ENCODE results near the gene PHETA1.

Gene PHETA1, protein sequence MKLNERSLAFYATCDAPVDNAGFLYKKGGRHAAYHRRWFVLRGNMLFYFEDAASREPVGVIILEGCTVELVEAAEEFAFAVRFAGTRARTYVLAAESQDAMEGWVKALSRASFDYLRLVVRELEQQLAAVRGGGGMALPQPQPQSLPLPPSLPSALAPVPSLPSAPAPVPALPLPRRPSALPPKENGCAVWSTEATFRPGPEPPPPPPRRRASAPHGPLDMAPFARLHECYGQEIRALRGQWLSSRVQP

DNA sequence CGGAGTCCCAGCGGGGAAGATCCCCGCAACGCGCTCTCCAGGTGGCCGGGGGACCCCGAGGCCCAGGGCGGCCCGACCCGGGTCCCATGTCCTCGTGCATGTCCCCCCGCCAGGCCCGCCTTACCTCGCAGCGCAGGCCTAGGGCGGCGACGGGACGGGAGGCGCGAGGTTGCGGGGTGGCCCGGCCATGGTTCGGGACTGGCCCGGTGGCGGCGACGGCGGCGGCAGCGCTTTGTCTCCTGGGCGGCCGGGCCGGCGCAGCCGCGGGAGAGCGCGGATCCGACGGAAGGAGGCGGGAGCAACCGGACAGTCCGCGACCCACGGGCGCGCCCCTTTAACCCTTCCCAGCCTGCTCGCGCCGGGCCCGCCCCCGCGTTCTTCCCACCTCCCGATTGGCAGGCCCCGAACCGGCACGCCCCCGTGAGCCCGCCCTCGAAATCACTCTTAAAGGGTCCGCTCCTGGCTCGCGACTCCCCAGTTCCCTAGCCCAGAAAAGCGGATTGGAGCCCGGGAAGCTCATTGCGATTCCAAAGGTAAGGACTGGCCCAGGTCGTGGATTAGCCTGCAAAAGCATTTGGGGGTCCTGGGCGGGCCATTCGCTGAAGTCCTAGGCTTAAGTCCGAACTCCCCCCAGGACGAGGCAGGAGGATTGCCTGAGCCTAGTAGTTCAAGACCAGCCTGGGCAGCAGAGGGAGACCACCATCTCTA lies at the start of gene PHETA1:
Gene PHETA1 (minus strand): TSS at position 308 of the 708 bp plus-strand sequence. CDS start 5,668 bp downstream, outside the sequence.
- peak; percentile 87 for DNase-seq

DNA sequence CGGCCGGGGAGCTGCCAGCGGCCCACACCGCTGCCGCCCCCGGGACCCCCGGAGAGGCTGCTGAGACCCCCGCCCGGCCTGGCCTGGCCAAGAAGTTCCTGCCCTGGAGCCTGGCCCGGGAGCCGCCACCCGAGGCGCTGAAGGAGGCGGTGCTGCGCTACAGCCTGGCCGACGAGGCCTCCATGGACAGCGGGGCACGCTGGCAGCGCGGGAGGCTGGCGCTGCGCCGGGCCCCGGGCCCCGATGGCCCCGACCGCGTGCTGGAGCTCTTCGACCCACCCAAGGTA lies 49.6 kb upstream of the PHETA1 start:
- no peak for DNase-seq

DNA sequence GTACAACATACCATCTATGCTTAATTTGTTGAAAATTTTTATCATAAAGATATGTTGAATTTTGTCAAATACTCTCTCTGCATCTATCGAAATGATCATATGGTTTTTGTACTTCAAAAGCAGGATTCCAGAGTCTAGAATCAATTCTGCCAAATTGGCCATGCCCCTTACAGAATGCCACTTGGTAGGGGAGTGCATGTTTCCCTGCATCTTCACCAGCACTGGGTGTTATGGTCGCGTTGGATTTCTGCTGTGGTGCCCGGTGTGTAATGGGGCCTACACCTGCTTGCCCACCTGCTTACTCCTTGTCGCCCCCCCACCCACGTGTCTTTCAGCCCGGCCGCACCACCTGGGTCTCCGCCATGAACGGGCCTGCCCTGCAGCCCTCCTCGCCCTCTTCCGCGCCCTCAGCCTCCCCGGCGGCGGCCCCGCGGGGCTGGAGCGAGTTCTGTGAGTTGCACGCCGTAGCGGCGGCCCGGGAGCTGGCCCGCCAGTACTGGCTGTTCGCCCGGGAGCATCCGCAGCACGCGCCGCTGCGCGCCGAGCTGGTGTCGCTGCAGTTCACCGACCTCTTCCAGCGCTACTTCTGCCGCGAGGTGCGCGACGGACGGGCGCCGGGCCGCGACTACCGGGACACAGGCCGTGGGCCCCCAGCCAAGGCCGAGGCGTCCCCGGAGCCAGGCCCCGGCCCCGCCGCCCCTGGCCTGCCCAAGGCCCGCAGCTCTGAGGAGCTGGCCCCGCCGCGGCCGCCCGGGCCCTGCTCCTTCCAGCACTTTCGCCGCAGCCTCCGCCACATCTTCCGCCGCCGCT lies 49.1 kb upstream of the PHETA1 start:
- DNase-seq = no peak

DNA sequence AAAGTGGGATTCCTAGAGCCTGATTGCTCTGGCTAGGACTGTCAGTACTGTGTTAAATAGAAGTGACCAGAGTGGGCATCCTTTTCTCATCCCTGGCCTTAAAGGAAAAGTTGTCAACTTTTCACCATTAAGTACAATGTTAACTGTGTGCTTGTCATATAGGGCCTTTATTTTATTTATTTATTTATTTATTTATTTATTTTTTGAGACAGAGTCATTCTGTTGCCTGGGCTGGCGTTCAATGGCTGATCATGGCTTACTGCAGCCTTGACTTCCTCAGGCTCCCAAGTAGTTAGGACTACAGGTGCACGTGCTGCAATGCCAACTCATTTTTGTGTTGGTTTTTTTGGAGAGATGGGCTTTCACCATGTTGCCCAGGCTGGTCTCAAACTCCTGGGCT lies 48.4 kb upstream of the PHETA1 start:
- DNase-seq = no peak

DNA sequence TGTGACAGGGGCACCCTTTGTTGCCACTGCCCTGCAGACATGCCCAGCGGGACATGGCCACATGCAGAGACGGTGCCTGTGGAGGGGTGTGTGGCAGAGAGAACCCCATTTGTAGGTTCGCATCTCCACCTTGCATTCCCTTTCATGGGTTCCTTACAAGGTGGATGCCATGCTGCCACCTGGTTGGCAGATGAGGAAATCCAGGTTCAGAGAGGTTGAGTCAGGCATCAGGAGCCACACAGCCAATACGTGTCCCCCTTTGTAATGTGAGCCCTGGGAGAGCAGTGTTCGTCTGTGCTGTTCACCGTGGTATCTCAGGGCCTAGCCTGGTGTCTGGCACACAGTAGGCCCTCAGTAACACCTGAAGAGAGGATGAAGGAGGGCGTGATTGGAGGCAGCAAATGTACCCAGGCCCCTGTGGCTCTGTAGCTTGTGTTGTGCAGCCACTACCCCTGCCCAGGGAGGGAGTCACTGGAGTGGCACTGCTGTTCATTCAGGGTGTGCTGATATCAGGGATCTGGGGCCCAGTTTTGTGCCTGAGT lies 45.9 kb upstream of the PHETA1 start:
- DNase-seq = no peak

DNA sequence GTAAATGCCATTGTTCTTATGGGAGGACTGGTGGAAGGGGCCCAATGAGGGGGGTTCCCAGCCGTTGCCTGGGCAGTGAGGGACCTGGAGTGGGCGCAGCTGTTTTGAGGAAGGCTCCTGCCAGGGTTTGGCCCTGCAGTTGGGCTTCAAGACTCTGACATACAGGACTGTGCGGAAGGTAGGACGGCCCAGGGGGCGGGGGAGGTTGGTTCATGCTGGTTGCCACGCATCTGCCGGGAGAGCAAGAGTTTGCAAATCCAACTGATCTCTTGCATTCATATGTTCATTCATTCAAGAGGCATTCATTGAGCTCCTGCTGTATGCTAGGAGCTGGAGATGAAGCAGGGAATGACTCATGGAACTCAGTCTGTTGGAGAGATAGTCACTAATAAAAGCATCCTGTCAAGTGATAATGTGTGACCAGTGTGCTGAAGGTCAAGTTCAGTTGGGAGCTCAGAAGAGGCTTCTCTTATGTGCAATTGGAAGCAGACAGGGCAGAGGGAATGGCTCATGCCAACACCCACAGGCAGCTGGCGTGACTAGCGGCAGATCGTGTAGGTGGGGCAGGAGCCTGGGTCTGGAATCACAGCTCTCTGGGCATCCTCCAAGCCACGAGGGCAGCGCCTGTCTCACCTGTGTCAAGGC lies 44.7 kb upstream of the PHETA1 start:
- no peak for DNase-seq

DNA sequence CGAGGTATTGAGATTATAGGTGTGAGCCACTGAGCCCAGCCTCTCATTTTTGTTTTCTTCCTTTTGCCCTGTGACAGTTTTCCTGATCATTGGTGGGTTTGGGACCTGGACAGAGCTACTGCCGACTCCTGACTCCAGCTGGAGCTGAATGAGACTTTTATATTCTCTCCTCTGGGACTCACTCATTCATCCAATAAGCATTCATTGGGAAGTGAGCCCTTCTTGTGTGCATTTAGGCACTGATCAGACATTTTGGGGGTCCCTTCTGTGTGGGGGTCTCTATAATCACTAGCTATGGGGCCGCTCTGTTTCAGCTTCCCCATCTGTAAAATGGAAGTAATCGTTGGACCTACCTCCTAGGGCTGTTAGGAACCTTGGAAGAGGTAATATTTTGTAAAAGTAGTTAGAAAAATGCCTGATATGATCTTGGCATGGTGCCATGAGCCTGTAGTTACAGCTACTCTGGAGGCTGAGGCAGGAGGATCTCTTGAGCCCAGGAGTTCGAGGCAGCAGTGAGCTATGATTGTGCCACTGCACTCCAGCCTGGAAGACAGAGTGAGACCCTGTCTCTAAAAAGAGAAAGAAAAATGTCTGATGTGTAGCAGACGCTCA lies 44.0 kb upstream of the PHETA1 start:
- DNase-seq = no peak

DNA sequence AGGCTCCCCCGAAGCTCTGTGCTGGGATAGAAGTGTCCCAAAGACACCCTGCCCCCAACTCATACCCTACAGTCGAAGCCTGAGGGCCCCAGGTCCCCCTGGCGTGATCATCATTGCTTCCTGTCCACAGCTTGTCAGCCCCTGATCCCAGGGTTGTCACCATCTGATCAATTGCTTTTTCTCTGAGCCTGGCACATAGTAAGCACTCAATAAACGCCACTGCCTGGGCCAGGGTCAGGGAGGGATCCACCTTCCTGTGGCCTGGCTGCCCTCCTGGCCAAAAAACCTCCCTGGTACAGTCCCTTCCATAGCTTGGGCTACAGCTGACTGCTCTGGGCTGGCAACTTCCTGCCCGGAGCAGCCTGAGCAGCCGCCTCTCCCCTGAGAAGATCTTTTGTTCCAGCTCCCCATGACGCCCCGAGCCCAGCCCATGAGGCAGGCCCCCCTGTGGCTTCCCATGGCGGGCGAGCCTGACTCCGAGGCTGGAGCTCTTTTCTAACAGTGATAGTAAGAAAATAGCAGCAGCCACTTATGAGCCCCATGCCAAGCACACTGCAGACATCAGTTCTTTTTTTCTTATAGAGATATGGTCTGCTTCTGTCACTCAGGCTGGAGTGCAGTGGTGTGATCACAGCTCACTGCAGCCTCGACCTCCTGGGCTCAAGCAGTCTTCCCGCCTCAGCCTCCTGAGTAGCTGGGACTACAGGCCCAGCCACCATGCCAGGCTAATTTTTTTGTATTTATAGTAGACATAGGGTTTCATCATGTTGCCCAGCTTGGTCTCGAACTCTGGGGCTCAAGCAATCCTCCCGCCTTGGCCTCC lies 43.3 kb upstream of the PHETA1 start:
- no peak for DNase-seq

DNA sequence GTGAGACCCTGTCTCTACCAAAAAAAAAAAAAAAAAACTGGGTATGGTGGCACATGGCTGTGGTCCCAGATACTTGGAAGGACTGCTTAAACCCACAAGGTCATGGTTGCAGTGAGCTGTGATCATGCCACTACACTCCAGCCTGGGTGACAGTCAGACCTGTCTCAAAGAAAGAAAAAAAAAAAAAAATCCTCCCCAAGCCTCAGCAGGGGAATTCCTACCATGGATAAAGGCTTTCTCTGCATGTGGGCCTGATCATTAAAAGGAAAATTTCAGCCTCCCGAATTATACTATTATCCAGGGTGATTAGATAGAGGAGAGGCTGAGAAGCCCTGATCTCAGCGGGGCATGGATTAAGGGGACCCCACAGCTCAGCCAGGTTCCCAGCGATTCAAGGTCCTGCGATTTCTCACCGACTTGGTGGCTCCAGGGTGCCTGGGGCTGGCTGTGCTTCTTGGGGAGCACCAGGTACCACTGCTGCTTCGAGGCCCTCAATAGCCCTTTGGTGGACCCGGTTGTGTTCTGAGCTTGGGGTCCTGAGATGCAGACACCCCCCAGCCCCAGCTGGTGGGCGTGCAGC lies 42.4 kb upstream of the PHETA1 start:
- no peak for DNase-seq

DNA sequence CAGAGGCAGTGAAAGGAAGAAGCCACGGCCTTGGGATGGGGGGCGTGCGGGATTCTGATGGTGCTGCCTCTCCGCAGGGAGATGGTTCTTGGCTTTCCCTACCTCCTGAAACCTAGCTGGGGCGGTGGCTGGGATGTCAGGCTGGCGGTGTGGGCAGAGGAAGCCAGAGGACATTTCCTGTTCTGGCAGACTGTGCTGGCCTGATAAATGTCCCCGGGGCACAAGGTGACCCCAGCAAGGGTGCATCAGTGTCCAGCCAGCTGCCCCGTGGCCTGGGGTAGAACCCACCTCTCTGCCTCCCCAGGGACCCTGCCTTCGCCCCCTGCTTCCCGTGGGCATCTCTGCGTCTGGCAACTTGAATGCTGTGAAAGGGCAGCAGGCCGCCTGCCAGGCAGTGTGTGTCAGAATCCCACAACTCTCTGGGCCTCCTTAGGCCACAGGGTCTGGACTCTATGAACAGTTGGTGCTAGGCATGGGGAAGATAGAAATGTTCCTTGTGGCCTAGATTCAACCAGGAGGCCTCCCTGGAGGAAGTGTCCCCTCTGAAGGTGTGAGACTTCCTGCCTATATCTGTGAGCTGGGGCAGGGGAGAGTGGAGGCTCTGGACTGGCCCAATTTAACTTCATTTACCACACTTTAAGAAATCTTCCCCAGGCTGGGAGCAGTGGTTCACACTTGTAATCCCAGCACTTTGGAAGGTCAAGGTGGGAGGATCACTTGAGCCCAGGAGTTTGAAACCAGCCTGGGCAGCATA lies 41.7 kb upstream of the PHETA1 start:
- DNase-seq = no peak

DNA sequence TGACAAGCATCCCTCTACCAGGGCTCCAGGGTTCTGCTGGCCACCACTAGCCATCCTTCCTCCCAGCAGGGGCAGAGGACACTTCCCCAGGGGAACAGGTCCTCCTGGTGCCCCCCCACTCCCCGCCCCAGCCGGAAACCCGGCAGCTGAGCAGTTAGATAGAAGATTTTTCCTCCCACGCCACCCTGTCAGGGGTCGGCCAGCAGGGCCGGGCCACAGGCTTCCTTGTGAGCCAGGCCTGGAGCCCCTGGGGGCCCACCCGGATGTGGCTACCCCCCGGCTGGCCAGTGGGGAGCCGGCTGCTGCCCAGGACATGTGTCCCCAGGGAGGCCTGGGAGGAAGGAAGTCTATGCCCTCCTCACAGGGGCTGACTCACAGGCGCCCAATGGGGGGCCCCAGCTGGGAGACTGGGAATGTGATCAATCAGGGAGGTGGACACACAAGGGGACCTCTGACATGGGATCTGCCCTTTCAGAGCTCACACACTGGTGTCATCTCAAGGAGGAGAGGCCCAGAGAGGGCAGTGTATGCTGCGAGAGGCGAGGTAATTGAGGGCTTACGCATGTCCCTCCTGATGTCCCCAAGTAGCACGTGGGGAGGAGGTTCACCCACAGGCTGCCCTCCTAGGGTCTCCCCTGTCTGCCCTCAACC lies 41.0 kb upstream of the PHETA1 start:
- DNase-seq = no peak

DNA sequence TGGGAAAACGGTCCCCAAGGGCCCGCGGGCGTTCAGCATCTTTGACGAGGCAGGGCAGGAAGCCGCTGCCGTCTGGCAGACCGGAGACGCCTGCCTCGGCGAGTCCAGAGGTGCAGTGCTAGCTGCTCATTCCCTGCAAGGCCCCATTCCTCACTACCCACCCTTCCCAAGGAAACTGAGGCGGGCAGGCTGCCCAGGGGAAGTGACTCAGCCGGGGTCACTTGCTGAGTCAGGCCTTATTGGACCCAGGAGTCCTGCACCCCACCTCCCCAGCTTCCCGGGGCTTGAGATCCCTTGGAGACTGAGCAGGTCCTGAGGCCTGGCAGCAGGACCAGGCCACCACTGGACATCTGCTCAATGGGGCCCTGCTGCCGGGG lies 40.5 kb upstream of the PHETA1 start:
- no peak for DNase-seq

DNA sequence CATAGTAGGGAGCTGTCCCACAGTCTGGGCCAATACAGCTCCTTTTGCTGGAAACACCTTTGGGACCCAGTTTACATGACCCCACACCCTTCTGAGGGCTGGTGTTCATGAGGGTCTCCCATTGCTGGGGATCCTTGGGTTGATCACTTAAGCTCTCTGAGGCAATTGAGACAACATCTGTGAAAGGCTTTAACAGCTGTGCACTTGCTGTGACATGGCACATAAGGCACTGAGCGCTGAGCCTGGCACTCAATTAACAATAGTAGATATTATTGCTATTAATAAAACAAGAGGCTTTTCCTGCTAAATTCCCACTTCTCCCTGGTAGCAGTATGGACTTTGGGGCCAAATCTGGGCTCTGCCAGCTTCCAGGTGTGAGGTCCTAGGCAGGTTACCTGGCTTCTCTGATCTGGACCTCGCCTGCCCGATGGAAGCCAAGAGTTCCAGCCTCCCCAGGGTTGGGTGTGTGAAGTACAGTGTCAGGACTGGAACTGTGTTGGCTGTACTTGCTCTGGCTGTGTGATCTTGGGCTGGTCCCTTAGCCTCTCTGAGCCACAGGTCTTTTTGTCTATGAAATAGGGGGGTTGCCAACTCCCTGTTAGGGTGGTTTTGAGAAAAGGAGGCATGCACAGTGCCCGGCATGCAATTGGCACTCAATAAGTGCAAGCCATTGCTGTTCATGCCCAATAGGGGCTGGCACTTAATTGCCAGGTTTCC lies 39.9 kb upstream of the PHETA1 start:
- DNase-seq = no peak

DNA sequence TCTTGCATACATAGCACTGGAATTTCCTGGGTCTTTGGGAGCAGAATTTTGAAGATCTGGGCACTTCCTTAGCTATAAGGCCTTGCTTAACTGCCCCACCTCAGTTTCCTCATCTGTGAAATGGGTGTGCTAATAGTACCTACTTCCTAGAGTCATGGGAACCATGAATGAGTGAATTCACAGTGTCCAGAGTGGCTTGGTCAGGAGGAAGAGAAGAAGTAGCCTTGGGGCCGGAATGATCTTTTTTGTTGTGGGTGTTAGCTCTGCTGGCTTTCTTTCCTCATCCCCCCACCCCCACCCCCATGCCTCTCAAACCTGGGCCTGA lies 39.2 kb upstream of the PHETA1 start:
- no peak for DNase-seq

DNA sequence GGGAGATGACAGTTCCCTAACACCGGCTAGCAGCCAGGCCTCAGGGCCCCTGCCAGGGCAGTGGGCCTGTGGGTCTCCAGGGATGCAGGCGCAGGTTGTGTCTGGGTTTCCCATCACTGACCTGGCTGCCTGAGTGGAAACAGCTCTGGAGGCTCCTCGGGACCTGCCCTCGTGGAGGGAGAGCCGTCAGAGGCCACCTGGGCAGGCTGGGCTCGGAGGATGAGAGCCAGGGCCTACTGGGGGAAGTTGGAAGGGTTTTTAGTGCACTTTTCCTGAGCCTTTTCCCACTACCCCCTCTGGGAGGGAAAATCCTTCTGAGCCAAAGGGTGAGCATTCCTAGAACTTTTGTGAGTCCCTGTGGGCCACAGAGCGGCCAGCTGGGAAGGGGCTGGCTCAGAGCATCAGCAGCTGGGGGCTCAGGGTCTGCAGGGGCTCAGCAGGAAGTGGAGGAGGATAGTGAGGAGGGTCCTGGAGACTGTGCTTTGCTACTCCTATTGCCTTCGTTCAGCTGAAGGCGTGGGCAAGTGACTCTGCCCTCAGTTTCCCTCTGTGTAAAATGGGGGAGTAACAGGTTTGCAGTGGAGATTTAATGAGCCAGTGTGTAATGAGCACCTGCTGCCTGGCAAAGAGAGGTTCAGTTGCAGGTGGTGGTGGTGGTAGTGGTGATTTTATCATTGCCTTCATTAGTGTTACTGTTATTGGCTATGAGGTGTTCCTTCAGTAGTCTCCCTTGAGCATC lies 38.7 kb upstream of the PHETA1 start:
- no peak for DNase-seq

DNA sequence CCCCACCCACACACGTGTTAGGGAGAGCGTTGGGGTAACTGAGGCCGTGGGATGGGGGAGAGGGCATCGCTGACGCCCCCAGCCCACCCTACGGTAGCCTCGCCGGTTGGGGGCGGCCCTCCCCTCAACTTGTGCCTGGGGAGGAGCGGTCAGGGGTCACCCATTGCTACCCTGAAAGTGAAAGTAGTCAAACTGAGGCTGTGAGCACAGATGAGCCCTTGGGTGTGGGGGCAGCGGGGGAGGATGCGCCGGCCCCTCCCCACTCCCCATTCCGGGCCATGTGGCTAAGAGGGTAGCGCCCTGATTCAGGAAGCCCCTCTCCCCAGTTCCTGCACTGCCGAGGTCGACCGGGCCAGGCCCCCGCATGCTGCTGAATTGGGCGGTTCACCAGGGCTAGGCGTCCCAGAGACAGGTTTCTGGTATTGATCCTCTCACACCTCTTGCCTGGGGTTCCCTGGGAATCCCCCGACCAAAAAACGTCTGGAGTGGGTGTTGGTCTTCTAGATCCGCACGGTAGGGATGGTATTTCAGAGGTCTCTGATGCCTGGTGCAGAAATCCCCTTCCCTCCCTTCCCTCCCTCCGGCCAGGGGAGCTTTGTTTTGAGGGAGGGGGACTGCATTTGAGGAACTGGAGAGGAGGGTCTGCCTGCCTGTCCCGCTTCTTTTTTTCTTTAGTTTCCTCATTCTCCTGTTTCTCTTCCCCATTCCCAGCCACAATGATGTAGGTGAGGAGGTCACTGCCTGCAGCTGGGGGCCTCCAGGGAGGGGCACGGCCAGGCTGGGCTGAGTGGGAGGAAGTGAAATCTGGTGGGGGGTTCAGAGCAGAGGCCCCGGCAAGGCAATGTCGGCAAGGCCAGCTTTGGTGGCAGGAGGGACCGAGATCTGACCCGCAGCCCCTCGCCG lies 37.8 kb upstream of the PHETA1 start:
- DNase-seq = peak; percentile 54

DNA sequence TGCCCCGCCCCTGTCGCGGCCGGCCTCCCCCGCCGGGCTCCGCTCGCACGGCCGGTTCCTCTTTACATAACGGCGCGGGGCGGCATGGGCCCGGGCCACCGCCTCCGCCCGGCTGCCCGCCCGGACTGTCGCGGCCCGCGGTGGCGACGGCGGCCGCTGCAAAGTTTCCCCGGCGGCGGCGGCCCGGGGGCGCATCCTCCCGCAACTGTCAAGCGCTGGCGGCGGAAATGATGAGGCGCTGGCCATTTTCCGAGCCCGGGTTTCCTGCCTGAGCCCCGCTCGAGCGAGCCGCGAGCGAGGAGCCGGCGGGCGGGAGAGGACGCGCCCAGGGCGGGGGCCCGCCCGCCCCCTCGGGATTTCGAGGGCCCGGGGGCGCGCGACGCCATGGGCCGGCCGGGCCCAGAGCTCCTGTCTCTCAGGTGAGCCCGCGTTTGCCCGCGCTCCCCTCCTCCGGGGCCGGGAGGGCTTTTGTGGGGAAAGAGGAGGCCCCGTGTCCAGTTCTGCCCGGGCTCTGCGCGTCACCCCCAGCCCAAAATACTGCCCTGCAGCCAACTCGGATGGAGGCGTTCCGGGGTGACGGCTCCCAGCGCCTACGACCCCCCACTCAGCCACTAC lies 37.1 kb upstream of the PHETA1 start, which contains the start of gene SH2B3:
Gene SH2B3 (plus strand): TSS at position 65 of the 615 bp plus-strand sequence. CDS start 12,223 bp downstream, outside the sequence.
- peak; percentile 80 for DNase-seq

All from activated CD4-positive, alpha-beta T cell treated with anti-CD3 and anti-CD28 coated beads, Interleukin-2, Interleukin-6, amounts not matched to agents 100 ng/mL and 50 ng/mL, durations not matched to agents 16 hours and 8 hours (primary cell).